ENCODE data around the gene NAA25. TPM values are rescaled to one million over a fixed set of nuclear protein-coding genes. Genes with fewer than 3 reads are reported as not detected.
"Not testable (repeated sequence)": the region's sequence is repeated elsewhere in the genome, so short reads cannot be mapped to it uniquely, and the experiment has no call there.

The NAA25 gene
- total and polyA plus RNA-seq, 9 donors: 5.7 to 36.9 (median 23.6) TPM

DNA sequence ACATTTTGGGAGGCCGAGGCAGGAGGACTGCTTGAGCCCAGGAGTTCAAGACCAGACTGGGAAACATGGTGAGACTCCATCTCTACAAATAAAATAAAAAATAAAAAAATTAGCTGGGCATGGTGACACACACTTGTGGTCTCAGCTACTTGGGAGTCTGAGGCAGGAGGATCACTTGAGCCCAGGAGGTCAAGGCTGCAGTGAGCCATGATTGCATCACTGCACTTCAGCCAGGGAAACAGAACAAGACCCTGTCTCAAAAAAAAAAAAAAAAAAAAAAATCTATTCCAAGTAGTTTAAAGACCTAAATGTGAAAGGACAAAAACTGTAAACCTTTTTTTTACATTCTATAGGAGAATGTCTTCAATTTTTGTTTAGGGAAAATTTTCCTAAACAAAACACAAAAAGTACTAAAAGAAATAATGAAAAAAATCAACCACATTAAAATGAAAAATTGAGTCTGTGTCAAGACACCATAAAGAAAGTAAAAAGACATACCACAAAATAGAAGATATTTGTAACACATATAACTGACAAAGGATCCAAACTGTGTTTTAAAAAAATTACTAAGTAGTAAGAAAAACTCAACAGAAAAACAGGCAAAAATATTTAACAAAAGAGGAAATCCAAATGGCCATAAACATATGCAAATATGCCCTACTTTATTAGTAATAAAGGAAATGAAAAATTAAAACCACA is 112.7 kb downstream of the NAA25 start:
- 98 to 100% (median 100%) methylated on average over 1 of the region's 1 CpG for WGBS, 3 donors
- intact Hi-C loops (cut with DNase I): no loop called here
- Histone ChIP-seq H3K4me1 (ENCODE audit: insufficient read depth) (no peaks in the 10 kb centered on the region), H3K36me3 (no peaks in the 10 kb centered on the region), H3K27ac (no peak overlapping the region), H3K4me3 (no peak overlapping the region), H3K27me3 (no peaks in the 10 kb centered on the region), H3K9me3 (no peaks in the 10 kb centered on the region)
- no peak for DNase-seq
- TF ChIP-seq, protein P1, sequence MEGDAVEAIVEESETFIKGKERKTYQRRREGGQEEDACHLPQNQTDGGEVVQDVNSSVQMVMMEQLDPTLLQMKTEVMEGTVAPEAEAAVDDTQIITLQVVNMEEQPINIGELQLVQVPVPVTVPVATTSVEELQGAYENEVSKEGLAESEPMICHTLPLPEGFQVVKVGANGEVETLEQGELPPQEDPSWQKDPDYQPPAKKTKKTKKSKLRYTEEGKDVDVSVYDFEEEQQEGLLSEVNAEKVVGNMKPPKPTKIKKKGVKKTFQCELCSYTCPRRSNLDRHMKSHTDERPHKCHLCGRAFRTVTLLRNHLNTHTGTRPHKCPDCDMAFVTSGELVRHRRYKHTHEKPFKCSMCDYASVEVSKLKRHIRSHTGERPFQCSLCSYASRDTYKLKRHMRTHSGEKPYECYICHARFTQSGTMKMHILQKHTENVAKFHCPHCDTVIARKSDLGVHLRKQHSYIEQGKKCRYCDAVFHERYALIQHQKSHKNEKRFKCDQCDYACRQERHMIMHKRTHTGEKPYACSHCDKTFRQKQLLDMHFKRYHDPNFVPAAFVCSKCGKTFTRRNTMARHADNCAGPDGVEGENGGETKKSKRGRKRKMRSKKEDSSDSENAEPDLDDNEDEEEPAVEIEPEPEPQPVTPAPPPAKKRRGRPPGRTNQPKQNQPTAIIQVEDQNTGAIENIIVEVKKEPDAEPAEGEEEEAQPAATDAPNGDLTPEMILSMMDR (IDR thresholded peaks at IDR 0.05): no peak
- no peak for TF ChIP-seq EP300 (IDR thresholded peaks at IDR 0.05)
- no peak for TF ChIP-seq POLR2A (IDR thresholded peaks at IDR 0.05)

GRCh38 chr12:111994211-111995111 is 114.1 kb downstream of the NAA25 start:
- H3K36me3 ChIP-seq; H3K4me1 ChIP-seq (ENCODE audit: insufficient read depth); H3K9me3 ChIP-seq; H3K4me3 ChIP-seq; intact Hi-C loops (cut with DNase I); H3K27me3 ChIP-seq; H3K27ac ChIP-seq; DNase-seq: not testable (repeated sequence)
- WGBS, 3 donors: 77 to 80% (median 78%) methylated on average over 17 of the region's 17 CpGs

- intact Hi-C loops (cut with DNase I): no loop called here
- Histone ChIP-seq H3K4me3 (no peak overlapping the region), H3K4me1 (ENCODE audit: insufficient read depth) (no peaks in the 10 kb centered on the region), H3K9me3 (no peaks in the 10 kb centered on the region), H3K36me3 (no peaks in the 10 kb centered on the region), H3K27me3 (no peaks in the 10 kb centered on the region), H3K27ac (no peak overlapping the region)
- no peak for TF ChIP-seq POLR2A (IDR thresholded peaks at IDR 0.05)
- TF ChIP-seq EP300 (IDR thresholded peaks at IDR 0.05): no peak
- TF ChIP-seq, protein P1 (IDR thresholded peaks at IDR 0.05): no peak
- no peak for DNase-seq
- 84 to 87% (median 85%) methylated on average over 2 of the region's 2 CpGs for WGBS, 3 donors
Observed at GRCh38 chr12:111993292-111994150, 115.1 kb downstream of the NAA25 start.

GRCh38 chr12:111992464-111992863 is 116.1 kb downstream of the NAA25 start:
- intact Hi-C loops (cut with DNase I): no loop called here
- WGBS, 3 donors: 72 to 76% (median 73%) methylated on average over 6 of the region's 6 CpGs
- no peak overlapping the region for H3K27ac ChIP-seq
- no peaks in the 10 kb centered on the region for H3K36me3 ChIP-seq
- DNase-seq: no peak
- H3K4me1 ChIP-seq (ENCODE audit: insufficient read depth): no peaks in the 10 kb centered on the region
- no peaks in the 10 kb centered on the region for H3K27me3 ChIP-seq
- no peak overlapping the region for H3K4me3 ChIP-seq
- TF ChIP-seq, protein P1 (IDR thresholded peaks at IDR 0.05): no peak
- no peak for TF ChIP-seq POLR2A (IDR thresholded peaks at IDR 0.05)
- TF ChIP-seq EP300 (IDR thresholded peaks at IDR 0.05): no peak
- H3K9me3 ChIP-seq: no peaks in the 10 kb centered on the region

Measured in ovary (tissue), 9 donors.